ENCODE data around the gene PANK4. TPM values are rescaled to one million over a fixed set of nuclear protein-coding genes. Genes with fewer than 3 reads are reported as not detected.

PANK4 gene
- total RNA-seq, 1 experiment from 2014 or later: 27.0 TPM

DNA sequence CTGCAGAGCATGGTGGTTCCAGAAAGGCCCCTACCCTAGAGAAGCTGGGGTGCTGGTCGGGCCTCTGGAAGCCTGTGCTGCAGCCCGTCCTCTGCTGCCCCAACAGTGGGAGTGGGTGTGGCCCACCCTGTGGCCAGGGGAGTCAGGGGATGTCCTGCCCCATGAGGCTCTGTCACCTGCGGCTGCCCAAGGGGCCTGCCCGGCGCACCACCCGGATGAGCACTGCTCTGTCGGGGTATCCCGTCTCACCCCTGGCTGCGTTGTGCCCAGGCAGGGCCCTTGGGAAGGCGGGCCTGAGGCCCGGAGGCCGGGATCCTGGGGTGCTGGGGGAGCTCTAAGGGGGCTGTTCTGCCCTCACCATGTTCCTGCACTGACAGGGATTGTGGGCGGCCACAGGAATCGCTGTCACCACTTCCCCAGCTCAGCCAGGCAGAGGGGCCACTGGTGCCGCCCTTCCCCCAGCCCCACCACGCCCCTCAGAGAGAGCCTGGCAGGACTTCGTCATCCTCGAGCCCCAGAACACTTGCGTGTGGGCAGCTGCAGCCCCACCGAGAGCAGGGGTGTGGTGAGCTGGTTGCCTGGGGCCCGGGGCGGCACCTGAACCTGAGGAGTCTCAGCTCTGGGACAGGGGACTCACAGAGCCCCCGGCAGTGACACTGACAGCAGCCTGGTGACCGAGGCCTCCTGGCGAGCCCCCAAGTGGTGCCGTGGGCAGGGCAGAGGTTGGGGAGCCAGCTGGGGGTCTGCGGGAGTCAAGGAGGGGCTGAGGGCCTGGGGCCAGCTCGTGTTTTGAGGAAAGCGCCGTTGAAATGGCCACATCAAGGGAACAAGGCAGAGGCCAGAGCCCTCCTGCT lies 20.2 kb downstream of the PANK4 start:
- CTCF ChIA-PET: interaction anchor here (0.9 kb wide), 1 partner anchor 92 kb away, joined by 3 read pairs; no protein-coding TSS in a partner anchor
- H3K9me3 Mint-ChIP-seq (ENCODE audit: unreplicated experiment): no peaks in the 10 kb centered on the region
- Histone ChIP-seq H3K4me3 (ENCODE audit: low read depth, low read length) (no peak overlapping the region), H3K9me3 (no peaks in the 10 kb centered on the region), H3K4me1 (no peaks in the 10 kb centered on the region), H3K27me3 (replicated peaks; ENCODE audit: control insufficient read depth, insufficient read depth, low read length) (no peaks in the 10 kb centered on the region), H3K36me3 (ENCODE audit: control insufficient read depth, insufficient read depth, low read length) (no peaks in the 10 kb centered on the region; the same call in 1 of the 2 replicates)
- intact Hi-C loops (cut with micrococcal nuclease; ENCODE audit: unreplicated experiment): no loop called here
- POLR2A ChIA-PET: no interaction called here
- DNase-seq: no peak
- H3K27me3 Mint-ChIP-seq (ENCODE audit: insufficient read depth, unreplicated experiment): no peaks in the 10 kb centered on the region
- H3K27ac Mint-ChIP-seq (ENCODE audit: unreplicated experiment): no peak overlapping the region
- no peak overlapping the region for H3K4me3 Mint-ChIP-seq (ENCODE audit: unreplicated experiment)
- H3K4me1 Mint-ChIP-seq (ENCODE audit: low read depth, unreplicated experiment): no peaks in the 10 kb centered on the region
- H3K36me3 Mint-ChIP-seq (ENCODE audit: insufficient read depth, unreplicated experiment): peaks cover 18% of the 10 kb centered on the region
- BruUV-seq (replicated peaks): no TSS peak
- TF ChIP-seq, protein P1, sequence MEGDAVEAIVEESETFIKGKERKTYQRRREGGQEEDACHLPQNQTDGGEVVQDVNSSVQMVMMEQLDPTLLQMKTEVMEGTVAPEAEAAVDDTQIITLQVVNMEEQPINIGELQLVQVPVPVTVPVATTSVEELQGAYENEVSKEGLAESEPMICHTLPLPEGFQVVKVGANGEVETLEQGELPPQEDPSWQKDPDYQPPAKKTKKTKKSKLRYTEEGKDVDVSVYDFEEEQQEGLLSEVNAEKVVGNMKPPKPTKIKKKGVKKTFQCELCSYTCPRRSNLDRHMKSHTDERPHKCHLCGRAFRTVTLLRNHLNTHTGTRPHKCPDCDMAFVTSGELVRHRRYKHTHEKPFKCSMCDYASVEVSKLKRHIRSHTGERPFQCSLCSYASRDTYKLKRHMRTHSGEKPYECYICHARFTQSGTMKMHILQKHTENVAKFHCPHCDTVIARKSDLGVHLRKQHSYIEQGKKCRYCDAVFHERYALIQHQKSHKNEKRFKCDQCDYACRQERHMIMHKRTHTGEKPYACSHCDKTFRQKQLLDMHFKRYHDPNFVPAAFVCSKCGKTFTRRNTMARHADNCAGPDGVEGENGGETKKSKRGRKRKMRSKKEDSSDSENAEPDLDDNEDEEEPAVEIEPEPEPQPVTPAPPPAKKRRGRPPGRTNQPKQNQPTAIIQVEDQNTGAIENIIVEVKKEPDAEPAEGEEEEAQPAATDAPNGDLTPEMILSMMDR (IDR thresholded peaks at IDR 0.05; ENCODE audit: insufficient read depth in 1 of 2, low read depth in 1 of 2, low read length in 1 of 2, severe bottlenecking in 1 of 2, unreplicated experiment in 1 of 2): no peak

GRCh38 chr1:2505461-2505994 lies 20.9 kb downstream of the PANK4 start:
- intact Hi-C loops (cut with micrococcal nuclease; ENCODE audit: unreplicated experiment): no loop called here
- no peaks in the 10 kb centered on the region for H3K4me1 ChIP-seq
- H3K36me3 ChIP-seq (ENCODE audit: control insufficient read depth, insufficient read depth, low read length): no peaks in the 10 kb centered on the region; the same call in 1 of the 2 replicates
- TF ChIP-seq, protein P1 (IDR thresholded peaks at IDR 0.05; ENCODE audit: insufficient read depth in 1 of 2, low read depth in 1 of 2, low read length in 1 of 2, severe bottlenecking in 1 of 2, unreplicated experiment in 1 of 2): no peak
- H3K9me3 ChIP-seq: no peaks in the 10 kb centered on the region
- ChIA-PET CTCF (interaction anchor here (0.9 kb wide), 1 partner anchor 91 kb away, joined by 3 read pairs; no protein-coding TSS in a partner anchor), POLR2A (no interaction called here)
- peaks cover 16% of the 10 kb centered on the region for H3K36me3 Mint-ChIP-seq (ENCODE audit: insufficient read depth, unreplicated experiment)
- H3K27ac Mint-ChIP-seq (ENCODE audit: unreplicated experiment): no peak overlapping the region
- no peak overlapping the region for H3K4me3 Mint-ChIP-seq (ENCODE audit: unreplicated experiment)
- no TSS peak for BruUV-seq (replicated peaks)
- no peaks in the 10 kb centered on the region for H3K4me1 Mint-ChIP-seq (ENCODE audit: low read depth, unreplicated experiment)
- H3K27me3 ChIP-seq (replicated peaks; ENCODE audit: control insufficient read depth, insufficient read depth, low read length): no peaks in the 10 kb centered on the region
- no peaks in the 10 kb centered on the region for H3K27me3 Mint-ChIP-seq (ENCODE audit: insufficient read depth, unreplicated experiment)
- H3K9me3 Mint-ChIP-seq (ENCODE audit: unreplicated experiment): no peaks in the 10 kb centered on the region
- no peak overlapping the region for H3K4me3 ChIP-seq (ENCODE audit: low read depth, low read length)
- DNase-seq: no peak

DNA sequence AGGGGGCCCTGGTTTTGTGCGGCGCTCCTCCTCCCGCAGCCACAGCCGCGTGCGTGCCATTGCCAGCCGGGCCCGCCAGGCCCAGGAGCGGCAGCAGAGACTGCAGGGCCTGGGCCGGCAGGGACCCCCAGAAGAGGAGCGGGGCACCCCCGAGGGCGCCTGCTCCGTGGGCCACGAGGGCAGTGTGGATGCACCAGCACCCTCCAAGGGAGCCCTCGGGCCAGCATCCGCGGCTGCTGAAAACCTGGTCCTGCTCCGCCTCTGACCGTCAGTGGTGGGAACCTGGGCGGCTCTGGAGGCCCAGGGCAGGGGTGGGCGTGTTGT lies 21.5 kb downstream of the PANK4 start:
- Histone ChIP-seq H3K9me3 (no peaks in the 10 kb centered on the region), H3K27me3 (replicated peaks; ENCODE audit: control insufficient read depth, insufficient read depth, low read length) (no peaks in the 10 kb centered on the region), H3K4me3 (ENCODE audit: low read depth, low read length) (no peak overlapping the region), H3K4me1 (no peaks in the 10 kb centered on the region), H3K36me3 (ENCODE audit: control insufficient read depth, insufficient read depth, low read length) (no peaks in the 10 kb centered on the region)
- intact Hi-C loops (cut with micrococcal nuclease; ENCODE audit: unreplicated experiment): no loop called here
- Mint-ChIP-seq H3K4me1 (ENCODE audit: low read depth, unreplicated experiment) (no peaks in the 10 kb centered on the region), H3K9me3 (ENCODE audit: unreplicated experiment) (no peaks in the 10 kb centered on the region), H3K27me3 (ENCODE audit: insufficient read depth, unreplicated experiment) (no peaks in the 10 kb centered on the region), H3K36me3 (ENCODE audit: insufficient read depth, unreplicated experiment) (peaks cover 10% of the 10 kb centered on the region), H3K4me3 (ENCODE audit: unreplicated experiment) (no peak overlapping the region), H3K27ac (ENCODE audit: unreplicated experiment) (no peak overlapping the region)
- no peak for DNase-seq
- TF ChIP-seq, protein P1 (IDR thresholded peaks at IDR 0.05; ENCODE audit: insufficient read depth in 1 of 2, low read depth in 1 of 2, low read length in 1 of 2, severe bottlenecking in 1 of 2, unreplicated experiment in 1 of 2): no peak
- ChIA-PET POLR2A (no interaction called here), CTCF (no interaction called here)
- no TSS peak for BruUV-seq (replicated peaks)
